HL-60 (cell line): Measurements from ENCODE around the gene ATF3.

Source experiments
- CTCF ChIP-seq: IDR thresholded peaks from one replicate; pipeline ENCODE4 v1.5.1; 2011; ENCODE audit warnings: low read length, control low read depth, inconsistent platforms; ENCODE audit not compliant: insufficient read depth
- GABPA ChIP-seq: IDR thresholded peaks from 2 replicates; pipeline ENCODE4 v1.6.1; 2012; ENCODE audit warnings: low read depth
- POLR2AphosphoS5 ChIP-seq: IDR thresholded peaks from 2 replicates; pipeline ENCODE4 v1.6.1; 2012; ENCODE audit warnings: low read depth
- REST ChIP-seq: IDR thresholded peaks from 2 replicates; pipeline ENCODE4 v1.6.1; 2012; ENCODE audit warnings: low read depth; ENCODE audit not compliant: insufficient replicate concordance
- SPI1 ChIP-seq: IDR thresholded peaks from 2 replicates; pipeline ENCODE4 v1.6.1; 2012; ENCODE audit warnings: low read depth, mild to moderate bottlenecking, borderline replicate concordance

GRCh38 chr1:212586206-212587015 is 22.1 kb upstream of the ATF3 start:
- no peak for TF ChIP-seq CTCF
- no peak for TF ChIP-seq REST
- no peak for TF ChIP-seq POLR2AphosphoS5
- TF ChIP-seq GABPA = no peak
- TF ChIP-seq SPI1 = no peak
